K562 (cell line): ENCODE results near the gene TGM5. TPM values are rescaled to one million over a fixed set of nuclear protein-coding genes. Genes with fewer than 3 reads are reported as not detected.

ENCODE experiments used
- ATAC-seq: fragments of 200-7000 bp; cut with Tn5 transposase; 3 replicates; pipeline ENCODE4 v1.9.1; 2020; ENCODE audit warnings: moderate library complexity
- BruUV-seq: library from RNA; stranded (reverse); fragments of 400-500 nt; replicated peaks from 2 replicates; lab custom pipeline; 2021; lab: Mats Ljungman, UMichigan
- CTCF ChIA-PET: fragments of 300-600 bp; formaldehyde crosslinking; extraction: SDS; loops from one replicate; lab custom pipeline; 2021; ENCODE audit warnings: low intra/inter-chr PET ratio; lab: Yijun Ruan, JAX
- POLR2A ChIA-PET: fragments of 300-600, 350-650 bp; sonication (Branson Sonifier 250); formaldehyde crosslinking; extraction: SDS; loops from one replicate; lab custom pipeline; 2021; ENCODE audit warnings: antibody characterized with exemption, inconsistent platforms; lab: Yijun Ruan, JAX
- DNase-seq, 4 experiments: peaks; one replicate each; pipeline versions ENCODE4 v3.0.0 to v3.0.0-alpha.2; 2011 to 2018; ENCODE audit warnings: low spot score in 3 of 4, mixed read lengths in 3 of 4; ENCODE audit errors: extremely low read depth in 1 of 4
- FAIRE-seq: peaks from 2 replicates; lab custom pipeline; 2011; peaks lifted over from hg19 to GRCh38; lab: Jason Lieb, UNC
- H2AFZ ChIP-seq: 2 replicates; pipeline ENCODE4 v1.6.0; 2011; ENCODE audit warnings: low read depth, low read length, control low read depth, inconsistent platforms
- H3K27ac ChIP-seq: fragments of 200-600 bp; 3 replicates; pipeline ENCODE4 v1.8.0; 2011; ENCODE audit warnings: low read depth, mild to moderate bottlenecking, control low read depth, inconsistent platforms, low read length, moderate library complexity, mixed read lengths; ENCODE audit errors: extremely low read depth
- H3K27me3 ChIP-seq, 2 experiments: fragments of 300-600 bp in 1 of 2; 2 replicates in 1 of 2; 3 replicates in 1 of 2; pipeline versions ENCODE4 v1.6.0 to v1.8.0; 2011; ENCODE audit warnings: inconsistent platforms in 2 of 2, low read length in 2 of 2, mild to moderate bottlenecking in 1 of 2, mixed read lengths in 1 of 2, moderate library complexity in 1 of 2; ENCODE audit not compliant: control insufficient read depth in 2 of 2, insufficient read depth in 2 of 2
- H3K36me3 ChIP-seq: fragments of 300-600 bp; 3 replicates; pipeline ENCODE4 v1.8.0; 2011; ENCODE audit warnings: mild to moderate bottlenecking, low read length, inconsistent platforms; ENCODE audit not compliant: control insufficient read depth, insufficient read depth
- H3K4me1 ChIP-seq, 2 experiments: fragments of 200-600 bp in 1 of 2; replicated peaks in 1 of 2; 2 replicates in 1 of 2; 3 replicates in 1 of 2; pipeline versions ENCODE4 v1.5.1 to v1.8.0; 2011; ENCODE audit warnings: inconsistent platforms in 2 of 2, low read length in 2 of 2, mild to moderate bottlenecking in 1 of 2, mixed read lengths in 1 of 2, moderate library complexity in 1 of 2; ENCODE audit not compliant: control insufficient read depth in 2 of 2, insufficient read depth in 2 of 2
- H3K4me2 ChIP-seq: 2 replicates; pipeline ENCODE4 v1.6.1; 2011; ENCODE audit warnings: low read length, control low read depth, inconsistent platforms, mixed read lengths; ENCODE audit not compliant: insufficient read depth
- H3K4me3 ChIP-seq: fragments of 200-600 bp; sonication (generic), shearing (Covaris generic); 2 replicates; pipeline ENCODE4 v1.5.1; 2016; ENCODE audit warnings: control low read depth, inconsistent platforms
- H3K79me2 ChIP-seq: fragments of 200-600 bp; 3 replicates; pipeline ENCODE4 v1.8.0; 2011; ENCODE audit warnings: low read length, inconsistent platforms; ENCODE audit not compliant: control insufficient read depth, insufficient read depth
- H3K9ac ChIP-seq, 2 experiments: 2 replicates each; pipeline versions ENCODE4 v1.6.0 to v1.6.1; 2011; ENCODE audit warnings: low read depth in 2 of 2, low read length in 2 of 2, control low read depth in 1 of 2, inconsistent platforms in 1 of 2, mild to moderate bottlenecking in 1 of 2, mixed read lengths in 1 of 2; ENCODE audit not compliant: insufficient read depth in 1 of 2
- H3K9me1 ChIP-seq: one replicate; pipeline ENCODE4 v1.6.0; 2011; ENCODE audit warnings: inconsistent platforms, mild to moderate bottlenecking, low read length, moderate library complexity; ENCODE audit not compliant: control insufficient read depth, insufficient read depth
- H3K9me3 ChIP-seq: replicated peaks from 2 replicates; pipeline ENCODE4 v1.5.1; 2011; ENCODE audit warnings: low read depth, low read length, inconsistent platforms; ENCODE audit not compliant: control insufficient read depth, insufficient read depth
- H4K20me1 ChIP-seq: replicated peaks from 2 replicates; pipeline ENCODE4 v1.6.1; 2011; ENCODE audit warnings: low read length, inconsistent platforms, mixed read lengths; ENCODE audit not compliant: control insufficient read depth, insufficient read depth
- BRF1 ChIP-seq: IDR thresholded peaks from 3 replicates; pipeline ENCODE4 v1.6.1; 2011; ENCODE audit warnings: borderline replicate concordance, mild to moderate bottlenecking; ENCODE audit not compliant: insufficient read length; ENCODE audit errors: extremely low read depth
- DNMT1 ChIP-seq: fragments of 450-650 bp; IDR thresholded peaks from 2 replicates; pipeline ENCODE4 v1.6.1; 2016; ENCODE audit warnings: antibody characterized with exemption, mild to moderate bottlenecking
- HOXB6 ChIP-seq: fragments of 250-450 bp; sonication (Bioruptor Pico); IDR thresholded peaks from 2 replicates; pipeline ENCODE4 v1.5.1; 2022; ENCODE audit warnings: mild to moderate bottlenecking, borderline replicate concordance
- ILK ChIP-seq: fragments of 450-650 bp; IDR thresholded peaks from 2 replicates; pipeline ENCODE4 v1.6.1; 2016; ENCODE audit warnings: missing genetic modification characterization, low read depth, mild to moderate bottlenecking, missing compliant biosample characterization, moderate library complexity, borderline replicate concordance
- NR1H2 ChIP-seq: sonication (generic); formaldehyde crosslinking; IDR thresholded peaks from 2 replicates; pipeline ENCODE4 v1.4.0; 2020; ENCODE audit warnings: mild to moderate bottlenecking, missing genetic modification reagents
- PHB2 ChIP-seq: fragments of 450-650 bp; IDR thresholded peaks from 2 replicates; pipeline ENCODE4 v1.6.1; 2017; ENCODE audit warnings: low read depth
- TBP ChIP-seq: optimal IDR thresholded peaks from 2 replicates; pipeline ENCODE3; 2011; ENCODE audit warnings: low read depth, low read length, improper control_type of control experiment
- XRCC3 ChIP-seq: fragments of 450-650 bp; IDR thresholded peaks from 2 replicates; pipeline ENCODE4 v1.6.1; 2017; ENCODE audit warnings: mild to moderate bottlenecking, moderate library complexity
- ZNF124 ChIP-seq: sonication (generic); formaldehyde crosslinking; IDR thresholded peaks from 2 replicates; pipeline ENCODE4 v1.8.1; 2022; ENCODE audit warnings: missing genetic modification reagents
- WGBS: fragments of 100-300 bp; shearing (Covaris generic); methylation state at CpG from one replicate; pipeline ENCODE4 v1.1.6; 2016; ENCODE audit warnings: low coverage, mixed read lengths; ENCODE audit not compliant: insufficient coverage; ENCODE audit errors: missing lambda C conversion rate; 5-methylcytosine and 5-hydroxymethylcytosine counted together
- in situ Hi-C: fragments of 300-500 bp; cut with MboI; formaldehyde crosslinking; loops from 4 replicates; pipeline ENCODE4 v1.15.0; 2018; ENCODE audit warnings: inconsistent platforms, mixed read lengths
- intact Hi-C: fragments of 100-400 bp; cut with micrococcal nuclease; formaldehyde crosslinking; loops from 2 replicates; pipeline ENCODE4 v1.14.2; 2022
- polyA plus RNA-seq, 8 experiments: library from polyadenylated mRNA; depleted of rRNA in 4 of 8; stranded (reverse) in 5 of 8; unstranded in 3 of 8; fragments of >200 nt; fragmentation: Nextera tagmentation in 2 of 8; fragmentation: Illumina TruSeq in 1 of 8; extraction: Ambion mirVana in 2 of 8; extraction: Trizol in 1 of 8; gene quantifications; 2 replicates each; pipeline versions ENCODE4 v1.2.1 to v1.2.3, GENCODE V29; 2011 to 2014; ENCODE audit warnings: inconsistent platforms in 1 of 8, missing spikeins in 1 of 8
- total RNA-seq, 7 experiments: library from RNA; depleted of rRNA in 6 of 7; stranded (reverse); fragments of >200 nt in 6 of 7; fragmentation: Illumina TruSeq in 2 of 7; extraction: Trizol in 2 of 7; gene quantifications; 2 replicates each; pipeline versions ENCODE4 v1.2.1 to v1.2.3, GENCODE V29; 2011 to 2021; ENCODE audit warnings: low replicate concordance in 1 of 7
- TF ChIP-seq, protein P1 (sequence below): fragments of 250-450 bp; sonication (Bioruptor Pico); IDR thresholded peaks from 2 replicates; pipeline ENCODE4 v1.5.0; 2022; ENCODE audit warnings: mild to moderate bottlenecking

Gene TGM5
- total and polyA plus RNA-seq, 9 of the 15 experiments (the other 6 are each of a cell fraction or from before 2014, with no cell fraction given) = 0.03 to 0.10 (median 0.07) TPM; not detected in 6

DNA sequence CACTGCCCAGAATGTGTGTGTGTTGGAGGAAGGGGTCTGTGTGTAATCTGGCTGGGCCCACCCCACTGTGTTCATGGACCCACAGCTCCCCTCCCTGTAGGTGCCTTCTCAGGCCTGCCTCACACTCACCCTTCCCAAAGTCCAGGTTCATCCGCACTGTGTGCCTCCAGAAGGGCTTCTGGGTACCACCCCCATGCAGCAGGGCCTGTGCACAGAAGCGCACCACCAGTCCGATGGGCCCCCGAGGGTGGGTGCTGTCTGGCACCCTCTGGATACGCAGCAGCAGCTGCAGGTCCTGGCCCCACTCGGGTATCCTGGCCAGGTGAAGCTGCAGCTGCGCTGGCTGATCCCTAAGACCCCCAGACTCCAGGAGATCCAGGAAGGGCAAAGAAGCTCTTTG lies 12.8 kb upstream of the TGM5 start:
- no peaks in the 10 kb centered on the region for H3K9me1 ChIP-seq
- BruUV-seq = no TSS peak
- POLR2A ChIA-PET = interaction anchor here (0.6 kb wide), 2 partner anchors 12 to 45 kb away, joined by 3 to 5 read pairs; no protein-coding TSS in a partner anchor
- no peaks in the 10 kb centered on the region; the same call in 1 of the 2 replicates for H4K20me1 ChIP-seq
- peaks cover 51 to 71% of the 10 kb centered on the region in 2 experiments for H3K27me3 ChIP-seq
- FAIRE-seq (no peak), DNase-seq (no peak), ATAC-seq (no peak)
- H3K27ac ChIP-seq = no peak overlapping the region
- H3K9me3 ChIP-seq = no peaks in the 10 kb centered on the region
- intact Hi-C loops = no loop called here
- no peaks in the 10 kb centered on the region; a peak in 1 of 5 replicates for H3K4me1 ChIP-seq
- no peak overlapping the region for H3K4me2 ChIP-seq
- TF ChIP-seq, protein P1, sequence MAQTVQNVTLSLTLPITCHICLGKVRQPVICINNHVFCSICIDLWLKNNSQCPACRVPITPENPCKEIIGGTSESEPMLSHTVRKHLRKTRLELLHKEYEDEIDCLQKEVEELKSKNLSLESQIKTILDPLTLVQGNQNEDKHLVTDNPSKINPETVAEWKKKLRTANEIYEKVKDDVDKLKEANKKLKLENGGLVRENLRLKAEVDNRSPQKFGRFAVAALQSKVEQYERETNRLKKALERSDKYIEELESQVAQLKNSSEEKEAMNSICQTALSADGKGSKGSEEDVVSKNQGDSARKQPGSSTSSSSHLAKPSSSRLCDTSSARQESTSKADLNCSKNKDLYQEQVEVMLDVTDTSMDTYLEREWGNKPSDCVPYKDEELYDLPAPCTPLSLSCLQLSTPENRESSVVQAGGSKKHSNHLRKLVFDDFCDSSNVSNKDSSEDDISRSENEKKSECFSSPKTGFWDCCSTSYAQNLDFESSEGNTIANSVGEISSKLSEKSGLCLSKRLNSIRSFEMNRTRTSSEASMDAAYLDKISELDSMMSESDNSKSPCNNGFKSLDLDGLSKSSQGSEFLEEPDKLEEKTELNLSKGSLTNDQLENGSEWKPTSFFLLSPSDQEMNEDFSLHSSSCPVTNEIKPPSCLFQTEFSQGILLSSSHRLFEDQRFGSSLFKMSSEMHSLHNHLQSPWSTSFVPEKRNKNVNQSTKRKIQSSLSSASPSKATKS = no peak
- no peak for TF ChIP-seq TBP
- no peak for TF ChIP-seq XRCC3
- TF ChIP-seq BRF1 = no peak
- no peak for TF ChIP-seq HOXB6 (CRISPR knock-in tag)
- no peak for TF ChIP-seq NR1H2 (CRISPR knock-in tag)
- TF ChIP-seq ILK = no peak
- no peak for TF ChIP-seq ZNF124 (CRISPR knock-in tag)
- TF ChIP-seq PHB2 = no peak
- no peak for TF ChIP-seq DNMT1
- WGBS = 0% methylated on average over 7 of the region's 7 CpGs
- H3K79me2 ChIP-seq = no peaks in the 10 kb centered on the region
- no peak overlapping the region for H3K9ac ChIP-seq
- H3K4me3 ChIP-seq = no peak overlapping the region
- no peaks in the 10 kb centered on the region for H3K36me3 ChIP-seq
- CTCF ChIA-PET = no interaction called here
- no peak overlapping the region for H2AFZ ChIP-seq
- in situ Hi-C loops = loop anchor here (5.0 to 10.0 kb wide), 2 partner anchors 72 to 565 kb away; no protein-coding TSS in a partner anchor
